Measurements from ENCODE around the gene EMP3. TPM values are rescaled to one million over a fixed set of nuclear protein-coding genes. Genes with fewer than 3 reads are reported as not detected.

EMP3 gene
- total and polyA plus RNA-seq, 2 of the 4 experiments (the other 2 are of a cell fraction): 147 to 632 TPM

DNA sequence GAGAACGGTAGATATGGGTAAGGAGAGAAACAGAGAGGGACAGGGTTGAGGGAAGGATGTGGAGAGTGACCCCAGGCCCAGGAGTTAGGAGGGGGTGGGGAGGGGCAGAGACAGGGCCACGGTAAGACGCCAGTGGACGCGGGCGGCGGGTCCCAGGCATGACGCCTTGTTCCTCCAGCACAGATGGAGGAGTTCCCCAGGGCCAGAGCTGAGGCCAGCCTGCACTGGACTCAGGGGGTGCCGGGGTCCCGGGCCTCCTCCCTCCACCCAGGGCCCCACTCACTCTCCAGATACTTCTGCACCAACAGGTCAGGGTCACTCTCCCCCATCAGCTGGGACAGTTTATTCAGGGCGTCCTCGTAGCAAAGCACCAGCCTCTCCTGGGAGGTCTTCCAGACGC, 22.0 kb upstream of the EMP3 start:
- in situ Hi-C loops (cut with MboI; ENCODE audit: low sequenced_read_pairs): no loop called here
- no peak for DNase-seq
- H3K9me1 ChIP-seq (ENCODE audit: insufficient read depth, low read length): no peaks in the 10 kb centered on the region
- H3K56ac ChIP-seq (ENCODE audit: extremely low read depth, insufficient read depth, low read length): no peak overlapping the region
- no peak overlapping the region for H2BK15ac ChIP-seq (ENCODE audit: low read depth, low read length)
- no peaks in the 10 kb centered on the region; the same call in 1 of the 2 replicates for H3K4me1 ChIP-seq (ENCODE audit: control insufficient read depth, insufficient read depth, low read length)
- H2BK120ac ChIP-seq (ENCODE audit: low read depth, low read length): no peak overlapping the region
- H3K4me3 ChIP-seq (ENCODE audit: insufficient read depth, low read depth, low read length): no peak overlapping the region
- TF ChIP-seq SMC3 (IDR thresholded peaks at IDR 0.05; ENCODE audit: low read depth, low read length) (no peak), MAZ (IDR thresholded peaks at IDR 0.05; ENCODE audit: borderline replicate concordance, low read depth, low read length) (no peak), POLR2A (IDR thresholded peaks at IDR 0.05; ENCODE audit: low read depth, low read length) (no peak), FOS (IDR thresholded peaks at IDR 0.05; ENCODE audit: low read depth, low read length) (no peak), CHD1 (IDR thresholded peaks at IDR 0.05; ENCODE audit: low read depth, low read length) (no peak), MXI1 (IDR thresholded peaks at IDR 0.05; ENCODE audit: borderline replicate concordance, low read depth, low read length) (no peak), RFX5 (IDR thresholded peaks at IDR 0.05; ENCODE audit: low read depth, low read length) (no peak), NFE2L2 (IDR thresholded peaks at IDR 0.05; ENCODE audit: low read depth, low read length) (no peak), MAFK (IDR thresholded peaks at IDR 0.05; ENCODE audit: low read depth, low read length) (no peak), CEBPB (IDR thresholded peaks at IDR 0.05; ENCODE audit: low read depth, low read length) (no peak)
- TF ChIP-seq, protein P1, sequence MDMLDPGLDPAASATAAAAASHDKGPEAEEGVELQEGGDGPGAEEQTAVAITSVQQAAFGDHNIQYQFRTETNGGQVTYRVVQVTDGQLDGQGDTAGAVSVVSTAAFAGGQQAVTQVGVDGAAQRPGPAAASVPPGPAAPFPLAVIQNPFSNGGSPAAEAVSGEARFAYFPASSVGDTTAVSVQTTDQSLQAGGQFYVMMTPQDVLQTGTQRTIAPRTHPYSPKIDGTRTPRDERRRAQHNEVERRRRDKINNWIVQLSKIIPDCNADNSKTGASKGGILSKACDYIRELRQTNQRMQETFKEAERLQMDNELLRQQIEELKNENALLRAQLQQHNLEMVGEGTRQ (IDR thresholded peaks at IDR 0.05; ENCODE audit: low read depth, low read length): no peak
- TF ChIP-seq, protein P2, sequence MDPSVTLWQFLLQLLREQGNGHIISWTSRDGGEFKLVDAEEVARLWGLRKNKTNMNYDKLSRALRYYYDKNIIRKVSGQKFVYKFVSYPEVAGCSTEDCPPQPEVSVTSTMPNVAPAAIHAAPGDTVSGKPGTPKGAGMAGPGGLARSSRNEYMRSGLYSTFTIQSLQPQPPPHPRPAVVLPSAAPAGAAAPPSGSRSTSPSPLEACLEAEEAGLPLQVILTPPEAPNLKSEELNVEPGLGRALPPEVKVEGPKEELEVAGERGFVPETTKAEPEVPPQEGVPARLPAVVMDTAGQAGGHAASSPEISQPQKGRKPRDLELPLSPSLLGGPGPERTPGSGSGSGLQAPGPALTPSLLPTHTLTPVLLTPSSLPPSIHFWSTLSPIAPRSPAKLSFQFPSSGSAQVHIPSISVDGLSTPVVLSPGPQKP (IDR thresholded peaks at IDR 0.05; ENCODE audit: borderline replicate concordance, low read depth, low read length): no peak
- no peak overlapping the region for H2AFZ ChIP-seq (replicated peaks; ENCODE audit: low read length, poor library complexity)
- H3K4me2 ChIP-seq (ENCODE audit: low read depth, low read length): no peak overlapping the region
- H4K91ac ChIP-seq (ENCODE audit: insufficient read depth, low read depth, low read length): no peak overlapping the region
- BruUV-seq (replicated peaks): no TSS peak
- H2AK9ac ChIP-seq (replicated peaks; ENCODE audit: low read depth, low read length, poor library complexity): no peak overlapping the region
- H2BK20ac ChIP-seq (ENCODE audit: low read depth, low read length): no peak overlapping the region
- intact Hi-C loops (cut with micrococcal nuclease): no loop called here
- H3K14ac ChIP-seq (replicated peaks; ENCODE audit: low read depth, low read length): no peak overlapping the region
- H3K79me1 ChIP-seq (ENCODE audit: low read depth in 1 of 2, low read length in 2 of 2): no peaks in the 10 kb centered on the region
- H4K20me1 ChIP-seq (ENCODE audit: insufficient read depth, low read length): no peaks in the 10 kb centered on the region
- no peak overlapping the region for H2BK5ac ChIP-seq (ENCODE audit: low read depth, low read length, poor library complexity, severe bottlenecking)
- dilution Hi-C loops (cut with HindIII; ENCODE audit: low sequenced_read_pairs, unreplicated experiment): no loop called here
- CTCF ChIA-PET: no interaction called here
- H3K23ac ChIP-seq (ENCODE audit: low read depth, low read length): no peak overlapping the region
- POLR2A ChIA-PET (ENCODE audit: unreplicated experiment): no interaction called here
- no peak overlapping the region for H3K4ac ChIP-seq (ENCODE audit: low read depth, low read length)
- no peak overlapping the region for H3K9ac ChIP-seq (ENCODE audit: low read depth, low read length)
- H3K27ac ChIP-seq (ENCODE audit: insufficient read depth, low read length): no peak overlapping the region
- H3K36me3 ChIP-seq (ENCODE audit: control insufficient read depth, insufficient read depth, low read length): no peaks in the 10 kb centered on the region
- H3K18ac ChIP-seq (ENCODE audit: low read depth, low read length): no peak overlapping the region
- no peak overlapping the region for H4K5ac ChIP-seq (ENCODE audit: low read depth, low read length)
- WGBS, 2 experiments (ENCODE audit: extremely low coverage in 2 of 2, insufficient read length in 1 of 2): 73% methylated on average over 4 of the region's 13 CpGs; no CpG with 5 or more reads in 1 of the 2 experiments
- H2AK5ac ChIP-seq (ENCODE audit: low read depth, low read length): no peak overlapping the region
- no peak overlapping the region for H4K8ac ChIP-seq (ENCODE audit: low read depth in 2 of 2, low read length in 2 of 2)
- no peaks in the 10 kb centered on the region for H3K9me3 ChIP-seq (ENCODE audit: control insufficient read depth, insufficient read depth, low read length)
- ATAC-seq (ENCODE audit: low read depth): no peak
- H3K27me3 ChIP-seq (ENCODE audit: control insufficient read depth, insufficient read depth, low read length): peaks cover 15% of the 10 kb centered on the region

Data from IMR-90 (cell line).